ENCODE measurements around the gene CLDN10.

Gene CLDN10, protein sequence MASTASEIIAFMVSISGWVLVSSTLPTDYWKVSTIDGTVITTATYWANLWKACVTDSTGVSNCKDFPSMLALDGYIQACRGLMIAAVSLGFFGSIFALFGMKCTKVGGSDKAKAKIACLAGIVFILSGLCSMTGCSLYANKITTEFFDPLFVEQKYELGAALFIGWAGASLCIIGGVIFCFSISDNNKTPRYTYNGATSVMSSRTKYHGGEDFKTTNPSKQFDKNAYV

DNA sequence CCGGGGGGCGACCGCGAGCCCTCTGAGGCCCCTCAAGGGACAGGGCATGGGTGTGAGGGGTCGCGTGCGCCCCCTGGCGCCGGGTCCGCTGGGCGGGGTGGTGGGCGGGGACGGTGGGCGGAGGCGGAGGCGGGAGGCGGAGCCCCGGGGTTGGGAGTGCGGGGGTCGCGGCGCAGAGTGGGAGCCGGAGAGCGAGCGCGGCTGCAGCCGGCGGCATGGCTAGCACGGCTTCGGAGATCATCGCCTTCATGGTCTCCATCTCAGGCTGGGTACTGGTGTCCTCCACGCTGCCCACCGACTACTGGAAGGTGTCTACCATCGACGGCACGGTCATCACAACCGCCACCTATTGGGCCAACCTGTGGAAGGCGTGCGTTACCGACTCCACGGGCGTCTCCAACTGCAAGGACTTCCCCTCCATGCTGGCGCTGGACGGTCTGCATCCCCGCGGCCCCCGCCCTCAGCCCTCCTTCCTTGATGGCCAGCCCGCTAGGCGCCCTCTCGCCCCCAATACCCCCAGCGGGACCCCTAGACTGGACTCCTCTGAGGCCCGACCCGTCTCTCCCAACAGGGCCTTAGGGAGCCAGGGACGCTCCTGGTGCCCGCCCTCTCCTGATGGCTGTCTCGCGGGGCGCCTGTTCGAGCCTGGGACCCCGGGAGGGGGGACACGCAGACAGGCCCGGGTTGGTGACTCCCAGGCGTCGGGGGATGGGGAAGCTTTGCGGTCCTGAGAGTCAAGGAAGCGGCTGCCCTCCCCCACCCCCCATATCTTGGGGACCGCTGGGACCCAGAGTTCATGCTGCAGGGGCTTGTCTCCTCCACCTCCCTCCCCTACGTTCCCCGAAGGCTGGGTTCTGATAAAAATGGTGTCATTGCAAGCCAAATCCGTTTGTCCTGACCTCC lies at the start of gene CLDN10:
TSS of gene CLDN10 (plus strand) at position 182 of the 903 bp plus-strand sequence. CDS start at position 216, 34 bp downstream.
- ATAC-seq = peak; percentile 82
- TF ChIP-seq ARNTL (CRISPR knock-in tag; IDR thresholded peaks at IDR 0.05; ENCODE audit: borderline replicate concordance, low read depth) (no peak), ZFP30 (CRISPR knock-in tag; IDR thresholded peaks at IDR 0.05) (no peak), OSR1 (CRISPR knock-in tag; IDR thresholded peaks at IDR 0.05) (no peak), ZC3H10 (CRISPR knock-in tag; IDR thresholded peaks at IDR 0.05) (no peak), ZNF8 (CRISPR knock-in tag; IDR thresholded peaks at IDR 0.05) (no peak), ISL1 (CRISPR knock-in tag; IDR thresholded peaks at IDR 0.05) (no peak), BACH2 (CRISPR knock-in tag; IDR thresholded peaks at IDR 0.05; ENCODE audit: borderline replicate concordance) (no peak), ESRRG (CRISPR knock-in tag; IDR thresholded peaks at IDR 0.05) (no peak), TCF4 (CRISPR knock-in tag; IDR thresholded peaks at IDR 0.05; ENCODE audit: borderline replicate concordance) (no peak), GLIS3 (CRISPR knock-in tag; IDR thresholded peaks at IDR 0.05) (no peak)
- TF ChIP-seq, protein P1, sequence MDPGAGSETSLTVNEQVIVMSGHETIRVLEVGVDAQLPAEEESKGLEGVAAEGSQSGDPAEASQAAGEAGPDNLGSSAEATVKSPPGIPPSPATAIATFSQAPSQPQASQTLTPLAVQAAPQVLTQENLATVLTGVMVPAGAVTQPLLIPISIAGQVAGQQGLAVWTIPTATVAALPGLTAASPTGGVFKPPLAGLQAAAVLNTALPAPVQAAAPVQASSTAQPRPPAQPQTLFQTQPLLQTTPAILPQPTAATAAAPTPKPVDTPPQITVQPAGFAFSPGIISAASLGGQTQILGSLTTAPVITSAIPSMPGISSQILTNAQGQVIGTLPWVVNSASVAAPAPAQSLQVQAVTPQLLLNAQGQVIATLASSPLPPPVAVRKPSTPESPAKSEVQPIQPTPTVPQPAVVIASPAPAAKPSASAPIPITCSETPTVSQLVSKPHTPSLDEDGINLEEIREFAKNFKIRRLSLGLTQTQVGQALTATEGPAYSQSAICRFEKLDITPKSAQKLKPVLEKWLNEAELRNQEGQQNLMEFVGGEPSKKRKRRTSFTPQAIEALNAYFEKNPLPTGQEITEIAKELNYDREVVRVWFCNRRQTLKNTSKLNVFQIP (CRISPR knock-in tag; IDR thresholded peaks at IDR 0.05; ENCODE audit: borderline replicate concordance, low read depth) = no peak

DNA sequence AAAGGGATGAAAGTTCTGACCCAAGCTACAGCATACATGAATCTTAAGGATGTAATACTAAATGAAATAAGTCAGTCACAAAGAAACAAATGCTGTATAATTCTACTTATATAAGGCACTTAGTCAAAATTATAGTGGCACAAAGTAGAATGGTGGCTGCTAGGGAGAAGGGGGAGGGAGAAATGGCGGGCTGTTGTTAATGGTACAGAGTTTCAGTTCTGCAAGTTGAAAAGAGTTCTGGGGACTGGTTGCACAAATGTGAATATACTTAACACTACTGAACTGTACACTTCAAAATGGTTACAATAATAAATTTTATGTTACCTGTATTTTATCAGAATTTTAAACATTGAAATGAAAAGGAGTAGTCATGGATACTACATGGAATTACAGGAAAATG lies 48.9 kb upstream of the CLDN10 start:
- no peak for ATAC-seq
- TF ChIP-seq ZNF70 (CRISPR knock-in tag; IDR thresholded peaks at IDR 0.05) = no peak
- TF ChIP-seq TCF4 (CRISPR knock-in tag; IDR thresholded peaks at IDR 0.05; ENCODE audit: borderline replicate concordance) = no peak
- TF ChIP-seq RARB (CRISPR knock-in tag; IDR thresholded peaks at IDR 0.05) = no peak

DNA sequence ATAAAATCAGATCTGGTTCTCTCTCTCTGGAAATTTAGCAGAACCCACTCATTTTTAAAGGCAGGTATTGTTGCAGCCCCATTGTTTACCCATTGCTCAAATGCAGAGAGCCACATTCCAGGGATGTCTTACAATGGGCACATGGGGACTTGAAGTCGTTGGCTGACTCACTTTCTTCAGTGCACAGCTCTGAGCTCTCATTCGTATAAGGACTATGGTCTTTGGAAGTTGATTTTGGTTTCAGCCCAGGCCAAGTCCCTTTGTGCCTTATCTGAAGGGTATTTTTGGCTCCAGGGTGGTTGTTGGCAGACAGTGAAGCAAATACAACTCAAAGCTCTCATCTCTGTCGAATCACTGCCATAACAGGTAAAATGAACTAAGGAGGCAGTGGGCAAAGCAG lies 47.3 kb upstream of the CLDN10 start:
- TF ChIP-seq ZNF8 (CRISPR knock-in tag; IDR thresholded peaks at IDR 0.05) (no peak), ZFP30 (CRISPR knock-in tag; IDR thresholded peaks at IDR 0.05) (no peak), OSR1 (CRISPR knock-in tag; IDR thresholded peaks at IDR 0.05) (no peak), ISL1 (CRISPR knock-in tag; IDR thresholded peaks at IDR 0.05) (no peak), ESRRG (CRISPR knock-in tag; IDR thresholded peaks at IDR 0.05) (no peak), BACH2 (CRISPR knock-in tag; IDR thresholded peaks at IDR 0.05; ENCODE audit: borderline replicate concordance) (no peak), RARB (CRISPR knock-in tag; IDR thresholded peaks at IDR 0.05) (no peak), TCF4 (CRISPR knock-in tag; IDR thresholded peaks at IDR 0.05; ENCODE audit: borderline replicate concordance) (no peak), ARNTL (CRISPR knock-in tag; IDR thresholded peaks at IDR 0.05; ENCODE audit: borderline replicate concordance, low read depth) (no peak), SNAI2 (CRISPR knock-in tag; IDR thresholded peaks at IDR 0.05) (no peak)
- TF ChIP-seq, protein P2, sequence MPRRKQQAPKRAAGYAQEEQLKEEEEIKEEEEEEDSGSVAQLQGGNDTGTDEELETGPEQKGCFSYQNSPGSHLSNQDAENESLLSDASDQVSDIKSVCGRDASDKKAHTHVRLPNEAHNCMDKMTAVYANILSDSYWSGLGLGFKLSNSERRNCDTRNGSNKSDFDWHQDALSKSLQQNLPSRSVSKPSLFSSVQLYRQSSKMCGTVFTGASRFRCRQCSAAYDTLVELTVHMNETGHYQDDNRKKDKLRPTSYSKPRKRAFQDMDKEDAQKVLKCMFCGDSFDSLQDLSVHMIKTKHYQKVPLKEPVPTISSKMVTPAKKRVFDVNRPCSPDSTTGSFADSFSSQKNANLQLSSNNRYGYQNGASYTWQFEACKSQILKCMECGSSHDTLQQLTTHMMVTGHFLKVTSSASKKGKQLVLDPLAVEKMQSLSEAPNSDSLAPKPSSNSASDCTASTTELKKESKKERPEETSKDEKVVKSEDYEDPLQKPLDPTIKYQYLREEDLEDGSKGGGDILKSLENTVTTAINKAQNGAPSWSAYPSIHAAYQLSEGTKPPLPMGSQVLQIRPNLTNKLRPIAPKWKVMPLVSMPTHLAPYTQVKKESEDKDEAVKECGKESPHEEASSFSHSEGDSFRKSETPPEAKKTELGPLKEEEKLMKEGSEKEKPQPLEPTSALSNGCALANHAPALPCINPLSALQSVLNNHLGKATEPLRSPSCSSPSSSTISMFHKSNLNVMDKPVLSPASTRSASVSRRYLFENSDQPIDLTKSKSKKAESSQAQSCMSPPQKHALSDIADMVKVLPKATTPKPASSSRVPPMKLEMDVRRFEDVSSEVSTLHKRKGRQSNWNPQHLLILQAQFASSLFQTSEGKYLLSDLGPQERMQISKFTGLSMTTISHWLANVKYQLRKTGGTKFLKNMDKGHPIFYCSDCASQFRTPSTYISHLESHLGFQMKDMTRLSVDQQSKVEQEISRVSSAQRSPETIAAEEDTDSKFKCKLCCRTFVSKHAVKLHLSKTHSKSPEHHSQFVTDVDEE (CRISPR knock-in tag; IDR thresholded peaks at IDR 0.05) = no peak
- TF ChIP-seq, protein P3, sequence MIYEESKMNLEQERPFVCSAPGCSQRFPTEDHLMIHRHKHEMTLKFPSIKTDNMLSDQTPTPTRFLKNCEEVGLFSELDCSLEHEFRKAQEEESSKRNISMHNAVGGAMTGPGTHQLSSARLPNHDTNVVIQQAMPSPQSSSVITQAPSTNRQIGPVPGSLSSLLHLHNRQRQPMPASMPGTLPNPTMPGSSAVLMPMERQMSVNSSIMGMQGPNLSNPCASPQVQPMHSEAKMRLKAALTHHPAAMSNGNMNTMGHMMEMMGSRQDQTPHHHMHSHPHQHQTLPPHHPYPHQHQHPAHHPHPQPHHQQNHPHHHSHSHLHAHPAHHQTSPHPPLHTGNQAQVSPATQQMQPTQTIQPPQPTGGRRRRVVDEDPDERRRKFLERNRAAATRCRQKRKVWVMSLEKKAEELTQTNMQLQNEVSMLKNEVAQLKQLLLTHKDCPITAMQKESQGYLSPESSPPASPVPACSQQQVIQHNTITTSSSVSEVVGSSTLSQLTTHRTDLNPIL (CRISPR knock-in tag; IDR thresholded peaks at IDR 0.05; ENCODE audit: low read depth) = no peak
- TF ChIP-seq, protein P1 (CRISPR knock-in tag; IDR thresholded peaks at IDR 0.05; ENCODE audit: borderline replicate concordance, low read depth) = no peak
- TF ChIP-seq, protein P4, sequence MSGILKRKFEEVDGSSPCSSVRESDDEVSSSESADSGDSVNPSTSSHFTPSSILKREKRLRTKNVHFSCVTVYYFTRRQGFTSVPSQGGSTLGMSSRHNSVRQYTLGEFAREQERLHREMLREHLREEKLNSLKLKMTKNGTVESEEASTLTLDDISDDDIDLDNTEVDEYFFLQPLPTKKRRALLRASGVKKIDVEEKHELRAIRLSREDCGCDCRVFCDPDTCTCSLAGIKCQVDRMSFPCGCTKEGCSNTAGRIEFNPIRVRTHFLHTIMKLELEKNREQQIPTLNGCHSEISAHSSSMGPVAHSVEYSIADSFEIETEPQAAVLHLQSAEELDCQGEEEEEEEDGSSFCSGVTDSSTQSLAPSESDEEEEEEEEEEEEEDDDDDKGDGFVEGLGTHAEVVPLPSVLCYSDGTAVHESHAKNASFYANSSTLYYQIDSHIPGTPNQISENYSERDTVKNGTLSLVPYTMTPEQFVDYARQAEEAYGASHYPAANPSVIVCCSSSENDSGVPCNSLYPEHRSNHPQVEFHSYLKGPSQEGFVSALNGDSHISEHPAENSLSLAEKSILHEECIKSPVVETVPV (CRISPR knock-in tag; IDR thresholded peaks at IDR 0.05) = no peak
- ATAC-seq = no peak

All from SK-N-SH treated with all-trans-retinoic acid at 6 μM for 48 hours (cell line).